ENCODE results near the gene KANK4.

The KANK4 gene

GRCh38 chr1:62271134-62271533, 48.1 kb downstream of the KANK4 start:
- Histone ChIP-seq H3K4me3 (ENCODE audit: low read length) (no peak overlapping the region), H3K27ac (ENCODE audit: low read depth, low read length) (no peak overlapping the region), H3K9me3 (ENCODE audit: insufficient read depth, low read depth, low read length) (no peaks in the 10 kb centered on the region), H3K9ac (ENCODE audit: low read depth, low read length) (no peak overlapping the region), H3K36me3 (ENCODE audit: insufficient read depth, low read length) (no peaks in the 10 kb centered on the region), H3K4me1 (ENCODE audit: insufficient read depth, low read length) (0 out of 2 replicates have a peak, but pooled peaks cover 7% of the 10 kb centered on the region), H3K27me3 (ENCODE audit: insufficient read depth, low read length) (no peaks in the 10 kb centered on the region)
- 87% methylated on average over 7 of the region's 7 CpGs for WGBS

- Histone ChIP-seq H3K4me1 (ENCODE audit: insufficient read depth, low read length) (0 out of 2 replicates have a peak, but pooled peaks cover 7% of the 10 kb centered on the region), H3K9me3 (ENCODE audit: insufficient read depth, low read depth, low read length) (no peaks in the 10 kb centered on the region), H3K36me3 (ENCODE audit: insufficient read depth, low read length) (no peaks in the 10 kb centered on the region), H3K9ac (ENCODE audit: low read depth, low read length) (no peak overlapping the region), H3K27me3 (ENCODE audit: insufficient read depth, low read length) (no peaks in the 10 kb centered on the region), H3K27ac (ENCODE audit: low read depth, low read length) (no peak overlapping the region), H3K4me3 (ENCODE audit: low read length) (no peak overlapping the region)
- WGBS = 90% methylated on average over 9 of the region's 9 CpGs
Measured at GRCh38 chr1:62269851-62270495, 49.3 kb downstream of the KANK4 start.

GRCh38 chr1:62269439-62269838, 49.8 kb downstream of the KANK4 start:
- no peak overlapping the region for H3K9ac ChIP-seq (ENCODE audit: low read depth, low read length)
- H3K9me3 ChIP-seq (ENCODE audit: insufficient read depth, low read depth, low read length) = no peaks in the 10 kb centered on the region
- H3K36me3 ChIP-seq (ENCODE audit: insufficient read depth, low read length) = no peaks in the 10 kb centered on the region
- no peak overlapping the region for H3K4me3 ChIP-seq (ENCODE audit: low read length)
- 100% methylated on average over 1 of the region's 1 CpG for WGBS
- no peaks in the 10 kb centered on the region for H3K27me3 ChIP-seq (ENCODE audit: insufficient read depth, low read length)
- no peak overlapping the region for H3K27ac ChIP-seq (ENCODE audit: low read depth, low read length)
- 0 out of 2 replicates have a peak, but pooled peaks cover 7% of the 10 kb centered on the region for H3K4me1 ChIP-seq (ENCODE audit: insufficient read depth, low read length)

GRCh38 chr1:62268315-62268714, 50.9 kb downstream of the KANK4 start:
- Histone ChIP-seq H3K9me3 (ENCODE audit: insufficient read depth, low read depth, low read length) (no peaks in the 10 kb centered on the region), H3K9ac (ENCODE audit: low read depth, low read length) (no peak overlapping the region), H3K27ac (ENCODE audit: low read depth, low read length) (no peak overlapping the region), H3K4me1 (ENCODE audit: insufficient read depth, low read length) (peaks cover 10% of the 10 kb centered on the region), H3K4me3 (ENCODE audit: low read length) (no peak overlapping the region), H3K36me3 (ENCODE audit: insufficient read depth, low read length) (no peaks in the 10 kb centered on the region), H3K27me3 (ENCODE audit: insufficient read depth, low read length) (no peaks in the 10 kb centered on the region)
- WGBS = 87% methylated on average over 8 of the region's 8 CpGs

GRCh38 chr1:62265956-62266935, 53.0 kb downstream of the KANK4 start:
- Histone ChIP-seq H3K27me3 (ENCODE audit: insufficient read depth, low read length) (no peaks in the 10 kb centered on the region), H3K4me1 (ENCODE audit: insufficient read depth, low read length) (peaks cover 8% of the 10 kb centered on the region), H3K9me3 (ENCODE audit: insufficient read depth, low read depth, low read length) (no peaks in the 10 kb centered on the region), H3K9ac (ENCODE audit: low read depth, low read length) (no peak overlapping the region), H3K36me3 (ENCODE audit: insufficient read depth, low read length) (no peaks in the 10 kb centered on the region), H3K27ac (ENCODE audit: low read depth, low read length) (no peak overlapping the region), H3K4me3 (ENCODE audit: low read length) (no peak overlapping the region)
- 83% methylated on average over 8 of the region's 9 CpGs for WGBS

GRCh38 chr1:62263814-62264353, 55.4 kb downstream of the KANK4 start:
- Histone ChIP-seq H3K9ac (ENCODE audit: low read depth, low read length) (no peak overlapping the region), H3K4me3 (ENCODE audit: low read length) (no peak overlapping the region), H3K27ac (ENCODE audit: low read depth, low read length) (no peak overlapping the region), H3K4me1 (ENCODE audit: insufficient read depth, low read length) (peaks cover 8% of the 10 kb centered on the region), H3K27me3 (ENCODE audit: insufficient read depth, low read length) (no peaks in the 10 kb centered on the region), H3K9me3 (ENCODE audit: insufficient read depth, low read depth, low read length) (no peaks in the 10 kb centered on the region), H3K36me3 (ENCODE audit: insufficient read depth, low read length) (no peaks in the 10 kb centered on the region)
- 83% methylated on average over 13 of the region's 13 CpGs for WGBS

GRCh38 chr1:62263006-62263813, 56.0 kb downstream of the KANK4 start:
- Histone ChIP-seq H3K36me3 (ENCODE audit: insufficient read depth, low read length) (no peaks in the 10 kb centered on the region), H3K4me1 (ENCODE audit: insufficient read depth, low read length) (peaks cover 8% of the 10 kb centered on the region), H3K9ac (ENCODE audit: low read depth, low read length) (no peak overlapping the region), H3K27me3 (ENCODE audit: insufficient read depth, low read length) (no peaks in the 10 kb centered on the region), H3K4me3 (ENCODE audit: low read length) (no peak overlapping the region), H3K27ac (ENCODE audit: low read depth, low read length) (no peak overlapping the region; the same call in 1 of the 2 replicates), H3K9me3 (ENCODE audit: insufficient read depth, low read depth, low read length) (no peaks in the 10 kb centered on the region)
- WGBS = 75% methylated on average over 19 of the region's 19 CpGs

- no peaks in the 10 kb centered on the region for H3K9me3 ChIP-seq (ENCODE audit: insufficient read depth, low read depth, low read length)
- no peak overlapping the region for H3K9ac ChIP-seq (ENCODE audit: low read depth, low read length)
- no peak overlapping the region for H3K27ac ChIP-seq (ENCODE audit: low read depth, low read length)
- no peak overlapping the region for H3K4me3 ChIP-seq (ENCODE audit: low read length)
- peaks cover 8% of the 10 kb centered on the region for H3K4me1 ChIP-seq (ENCODE audit: insufficient read depth, low read length)
- H3K36me3 ChIP-seq (ENCODE audit: insufficient read depth, low read length) = no peaks in the 10 kb centered on the region
- WGBS = 85% methylated on average over 3 of the region's 3 CpGs
- H3K27me3 ChIP-seq (ENCODE audit: insufficient read depth, low read length) = no peaks in the 10 kb centered on the region
Measured at GRCh38 chr1:62260688-62261087, 58.5 kb downstream of the KANK4 start.

- WGBS = 94% methylated on average over 4 of the region's 4 CpGs
- Histone ChIP-seq H3K36me3 (ENCODE audit: insufficient read depth, low read length) (no peaks in the 10 kb centered on the region), H3K9me3 (ENCODE audit: insufficient read depth, low read depth, low read length) (no peaks in the 10 kb centered on the region), H3K4me3 (ENCODE audit: low read length) (no peak overlapping the region), H3K9ac (ENCODE audit: low read depth, low read length) (no peak overlapping the region), H3K4me1 (ENCODE audit: insufficient read depth, low read length) (peaks cover 8% of the 10 kb centered on the region), H3K27me3 (ENCODE audit: insufficient read depth, low read length) (no peaks in the 10 kb centered on the region), H3K27ac (ENCODE audit: low read depth, low read length) (no peak overlapping the region)
Measured at GRCh38 chr1:62259551-62259950, 59.7 kb downstream of the KANK4 start.

GRCh38 chr1:62250126-62250726, 69.0 kb downstream of the KANK4 start:
- no peak overlapping the region for H3K4me3 ChIP-seq (ENCODE audit: low read length)
- no peaks in the 10 kb centered on the region for H3K27me3 ChIP-seq (ENCODE audit: insufficient read depth, low read length)
- no peak overlapping the region for H3K9ac ChIP-seq (ENCODE audit: low read depth, low read length)
- H3K4me1 ChIP-seq (ENCODE audit: insufficient read depth, low read length) = no peaks in the 10 kb centered on the region; the same call in 1 of the 2 replicates
- no peak overlapping the region for H3K27ac ChIP-seq (ENCODE audit: low read depth, low read length)
- 79% methylated on average over 9 of the region's 10 CpGs for WGBS
- no peaks in the 10 kb centered on the region for H3K36me3 ChIP-seq (ENCODE audit: insufficient read depth, low read length)
- H3K9me3 ChIP-seq (ENCODE audit: insufficient read depth, low read depth, low read length) = no peaks in the 10 kb centered on the region

Data from HUES64 (cell line).